ENCODE data around the gene DQX1.
"Not testable (repeated sequence)": the region's sequence is repeated elsewhere in the genome, so short reads cannot be mapped to it uniquely, and the experiment has no call there.

Gene DQX1

DNA sequence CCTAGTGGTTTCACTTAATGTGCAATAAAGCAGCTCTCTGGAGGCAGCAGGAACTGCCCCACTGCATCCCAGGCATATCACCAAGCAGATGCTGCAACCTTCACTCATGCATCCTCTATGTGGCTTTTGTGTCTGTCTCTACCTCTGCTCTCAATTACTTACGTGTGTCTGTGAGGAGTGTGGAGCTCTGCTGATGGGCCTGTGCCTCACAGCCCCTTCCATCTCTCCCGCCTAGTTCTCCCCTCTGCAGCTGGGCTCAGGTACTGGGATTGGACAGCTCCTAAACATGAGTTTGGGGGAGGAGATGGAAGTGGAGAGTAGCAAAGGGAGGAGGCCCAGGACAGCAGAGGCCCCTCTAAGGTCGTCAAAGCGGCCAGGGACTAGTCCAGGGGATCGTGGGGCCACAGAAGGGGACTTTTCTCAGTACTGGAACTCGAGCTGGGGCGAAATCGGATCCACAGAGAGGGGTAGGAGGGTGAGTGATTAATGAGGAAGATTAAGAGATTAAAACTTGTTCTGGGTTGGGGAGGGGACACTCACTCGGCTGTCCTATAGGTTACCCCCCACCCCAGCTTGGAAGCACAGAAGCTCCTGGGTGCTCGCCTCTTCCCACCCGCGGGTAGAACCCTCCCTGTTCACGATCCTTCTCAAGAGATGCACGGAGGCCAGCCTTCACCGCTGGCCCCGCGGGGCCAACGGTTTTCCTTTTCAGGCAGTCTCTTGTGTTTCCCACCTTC lies 24.5 kb downstream of the DQX1 start:
- no peak overlapping the region for H3K4me3 ChIP-seq (ENCODE audit: low read depth, low read length)
- DNase-seq (ENCODE audit: low read depth): no peak

DNA sequence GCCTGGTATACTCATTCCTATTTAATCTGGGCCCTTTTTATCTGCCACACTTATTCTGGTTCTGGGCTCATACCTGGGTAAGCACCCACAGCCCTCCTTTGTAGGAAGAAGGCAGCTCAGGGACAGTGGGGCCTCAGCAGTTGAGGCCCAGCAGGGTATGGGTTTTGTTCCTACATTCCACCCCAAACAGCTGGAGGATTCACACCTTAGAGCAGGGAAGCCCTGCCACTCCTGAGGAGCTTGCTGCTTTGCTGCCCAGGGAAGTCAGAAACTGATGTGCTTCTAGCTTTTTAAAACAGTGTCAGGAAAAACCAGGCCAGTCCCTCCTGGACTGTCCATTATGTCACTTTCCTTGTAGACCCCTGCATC lies 25.5 kb downstream of the DQX1 start:
- no peak for DNase-seq (ENCODE audit: low read depth)
- H3K4me3 ChIP-seq (ENCODE audit: low read depth, low read length): no peak overlapping the region

- DNase-seq (ENCODE audit: low read depth): no peak
Observed at GRCh38 chr2:74499940-74500577, 26.0 kb downstream of the DQX1 start.

DNA sequence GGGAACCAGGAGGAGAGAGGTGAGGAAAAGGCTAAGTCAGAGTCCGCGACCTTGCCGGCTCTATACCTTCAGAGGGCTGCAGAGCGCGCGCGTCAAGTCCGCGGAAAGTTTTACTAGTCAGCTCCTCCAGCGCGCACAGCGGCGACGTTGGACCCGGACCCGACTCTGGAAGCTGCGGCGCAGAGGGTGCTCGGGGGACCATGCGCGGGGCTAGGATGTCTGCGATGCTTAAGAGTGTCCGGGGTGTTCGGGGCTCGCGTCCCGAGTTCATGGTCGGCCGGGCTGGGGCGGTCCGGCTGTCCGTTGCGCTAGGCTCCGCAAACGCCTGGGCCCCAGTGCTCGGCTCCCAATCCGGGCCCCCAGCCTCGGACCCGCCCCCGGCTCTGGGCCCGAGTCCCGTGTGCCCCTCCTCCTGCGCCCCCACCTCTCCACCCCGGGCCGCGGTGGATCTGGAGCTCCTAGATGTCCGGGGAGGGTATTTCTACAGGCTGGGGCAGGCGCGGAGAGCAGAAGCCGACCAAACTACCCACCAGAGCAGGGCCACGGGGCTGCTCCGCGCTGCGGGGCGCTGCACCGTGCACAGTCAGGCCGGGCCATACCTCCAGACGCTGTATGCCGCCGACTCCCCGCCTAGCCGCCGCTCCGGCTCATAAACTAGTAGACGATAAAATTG lies 26.6 kb downstream of the DQX1 start, which contains the start of gene LBX2:
TSS of gene LBX2 (minus strand) at position 337 of the 673 bp plus-strand sequence. CDS start at position 271, 66 bp downstream.
- DNase-seq (ENCODE audit: low read depth): no peak
- H3K4me3 ChIP-seq (ENCODE audit: low read depth, low read length): peak within 1 kb of the TSS; percentile 41

More at GRCh38 chr2:74499940-74500577, 26.0 kb downstream of the DQX1 start:
- H3K4me3 ChIP-seq (ENCODE audit: low read depth, low read length): peak overlapping the region; percentile 41

DNA sequence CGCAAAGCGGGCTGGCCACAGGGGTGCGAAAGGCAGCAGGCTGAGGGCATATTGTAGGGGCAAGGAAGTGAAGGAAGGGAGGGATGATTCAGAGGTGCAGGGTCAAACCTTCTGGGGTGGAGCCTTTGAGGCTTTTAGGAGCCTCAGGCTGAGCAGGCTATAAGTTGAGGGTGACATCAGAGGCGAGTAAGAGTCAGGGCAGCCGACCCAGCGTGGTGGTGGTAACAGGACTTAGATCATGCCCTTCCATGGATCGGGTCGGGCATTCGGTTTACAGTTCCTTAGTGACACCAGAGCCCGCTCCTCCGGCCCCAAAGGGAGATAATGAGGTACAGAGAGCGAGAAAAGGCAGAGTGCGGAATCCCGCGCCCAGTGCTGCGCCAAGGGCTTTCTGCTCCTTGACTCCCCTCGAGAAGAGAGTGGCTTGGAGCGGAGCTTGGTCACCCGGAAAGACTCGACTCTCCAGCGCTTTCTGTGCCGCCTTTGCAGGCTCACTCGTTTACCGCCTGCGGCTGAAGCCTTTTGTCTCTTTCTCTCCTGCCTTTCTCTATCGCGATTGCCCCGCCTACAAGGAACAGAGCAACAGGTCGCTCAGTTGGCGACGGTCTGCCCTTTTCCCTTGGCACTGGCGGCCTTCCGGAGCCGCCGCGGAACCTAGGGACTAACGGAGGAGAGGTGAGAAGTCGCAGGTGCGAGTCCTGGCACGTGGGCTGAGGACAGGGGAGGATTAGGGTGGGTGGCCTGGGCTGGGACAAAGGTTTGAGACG lies 27.3 kb downstream of the DQX1 start:
- H3K4me3 ChIP-seq (ENCODE audit: low read depth, low read length): peak overlapping the region; percentile 41
- no peak for DNase-seq (ENCODE audit: low read depth)

DNA sequence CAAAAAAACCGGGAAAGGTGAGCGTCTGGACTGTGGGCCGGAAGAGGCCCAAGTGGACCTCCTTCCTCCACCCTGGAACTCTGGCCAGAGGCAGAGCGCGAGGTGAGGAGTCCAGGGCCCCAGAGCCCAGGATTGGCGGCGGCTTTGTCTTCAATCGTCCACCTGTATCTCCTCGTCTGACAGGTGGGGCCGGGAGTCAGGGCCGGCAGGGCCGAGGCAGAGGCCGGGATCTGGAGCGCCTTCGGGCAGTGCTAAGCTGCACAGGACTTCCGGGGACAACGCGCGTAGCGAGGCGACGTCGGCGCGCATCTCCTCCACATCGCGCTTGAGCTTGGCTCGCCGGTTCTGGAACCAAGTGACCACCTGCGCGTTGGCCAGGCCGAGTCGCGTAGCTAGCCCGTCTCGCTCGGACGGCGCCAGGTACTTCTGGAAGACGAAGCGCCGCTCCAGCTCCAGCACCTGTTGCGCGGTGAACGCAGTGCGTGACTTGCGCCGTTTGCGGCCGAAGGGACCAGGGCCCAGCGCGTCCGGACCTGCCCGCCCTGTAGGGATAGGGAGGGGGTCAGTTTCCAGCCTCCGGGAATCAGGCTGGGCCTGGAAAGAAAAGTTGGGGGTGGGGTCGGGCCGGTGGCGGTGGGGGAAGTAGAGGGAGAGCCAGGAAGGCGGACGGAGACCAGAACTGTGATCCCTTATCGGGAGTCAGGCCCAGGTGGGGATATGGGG lies 28.1 kb downstream of the DQX1 start:
- DNase-seq (ENCODE audit: low read depth): no peak
- peak overlapping the region; percentile 41 for H3K4me3 ChIP-seq (ENCODE audit: low read depth, low read length)

DNA sequence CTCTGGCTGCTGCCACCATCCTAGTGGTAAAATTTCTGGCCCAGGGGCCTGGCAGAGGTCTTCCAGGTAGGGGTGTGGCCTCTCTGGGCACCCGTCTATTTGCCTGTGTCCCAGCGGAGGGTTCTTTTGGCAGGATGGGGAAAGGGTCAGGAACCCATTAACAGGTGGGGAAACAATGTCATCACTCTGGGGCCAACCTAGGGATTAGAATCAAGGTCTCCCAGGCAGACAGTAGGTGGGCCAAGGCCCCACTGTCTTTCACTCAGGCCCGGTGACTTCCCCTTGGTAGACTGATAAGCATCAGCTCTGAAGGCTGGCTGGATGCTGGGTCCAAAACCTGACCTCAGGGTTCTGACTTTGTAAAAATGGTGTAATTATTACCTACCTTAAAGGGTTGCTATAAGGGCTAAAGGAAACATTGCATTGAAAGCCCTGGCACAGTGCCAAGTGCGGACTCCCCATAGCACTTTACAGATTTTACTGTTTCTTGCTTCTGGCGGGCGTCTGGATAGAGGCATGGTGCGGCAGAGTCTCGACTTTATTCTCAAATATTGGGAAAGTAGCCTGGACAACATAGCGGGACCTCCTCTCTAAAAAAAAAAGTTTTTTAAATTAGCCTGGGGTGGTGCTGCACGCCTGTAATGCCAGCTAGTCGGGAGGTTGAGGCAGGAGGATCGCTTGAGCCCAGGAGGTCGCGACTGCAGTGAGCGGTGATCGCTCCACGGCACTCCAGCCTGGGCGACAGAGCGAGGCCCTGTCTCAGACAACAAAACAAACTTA lies 28.8 kb downstream of the DQX1 start:
- H3K4me3 ChIP-seq (ENCODE audit: low read depth, low read length): no peak overlapping the region
- DNase-seq (ENCODE audit: low read depth): no peak

DNA sequence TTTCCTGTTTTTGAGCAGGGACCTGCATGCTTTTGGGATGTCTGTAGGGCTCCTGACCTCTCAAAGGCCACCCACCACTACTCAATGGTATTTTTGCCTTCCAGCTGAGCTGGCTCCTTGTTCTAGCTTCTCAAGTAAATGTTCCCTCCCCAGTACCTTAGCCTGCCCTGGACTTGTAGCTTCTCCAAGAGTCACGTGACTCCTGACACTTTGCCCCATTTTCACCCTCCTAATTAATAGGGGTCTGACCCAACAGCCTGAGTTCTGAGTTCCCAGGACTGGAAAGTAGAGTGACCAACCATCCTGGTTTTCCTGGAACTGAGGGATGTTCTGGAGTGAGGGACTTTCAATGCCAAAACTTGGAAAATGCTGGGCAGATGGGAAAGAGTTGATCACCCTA lies 30.6 kb downstream of the DQX1 start:
- DNase-seq (ENCODE audit: low read depth): no peak
- H3K4me3 ChIP-seq (ENCODE audit: low read depth, low read length): no peak overlapping the region

- no peak overlapping the region for H3K4me3 ChIP-seq (ENCODE audit: low read depth, low read length)
- no peak for DNase-seq (ENCODE audit: low read depth)
Observed at GRCh38 chr2:74493546-74493945, 32.5 kb downstream of the DQX1 start.

- no peak for DNase-seq (ENCODE audit: low read depth)
- H3K4me3 ChIP-seq (ENCODE audit: low read depth, low read length): no peak overlapping the region
Observed at GRCh38 chr2:74491648-74492544, 34.1 kb downstream of the DQX1 start.

GRCh38 chr2:74489906-74490305 lies 36.1 kb downstream of the DQX1 start:
- no peak overlapping the region for H3K4me3 ChIP-seq (ENCODE audit: low read depth, low read length)
- no peak for DNase-seq (ENCODE audit: low read depth)

- DNase-seq (ENCODE audit: low read depth): no peak
- H3K4me3 ChIP-seq (ENCODE audit: low read depth, low read length): no peak overlapping the region
Observed at GRCh38 chr2:74488643-74489481, 37.2 kb downstream of the DQX1 start.

DNA sequence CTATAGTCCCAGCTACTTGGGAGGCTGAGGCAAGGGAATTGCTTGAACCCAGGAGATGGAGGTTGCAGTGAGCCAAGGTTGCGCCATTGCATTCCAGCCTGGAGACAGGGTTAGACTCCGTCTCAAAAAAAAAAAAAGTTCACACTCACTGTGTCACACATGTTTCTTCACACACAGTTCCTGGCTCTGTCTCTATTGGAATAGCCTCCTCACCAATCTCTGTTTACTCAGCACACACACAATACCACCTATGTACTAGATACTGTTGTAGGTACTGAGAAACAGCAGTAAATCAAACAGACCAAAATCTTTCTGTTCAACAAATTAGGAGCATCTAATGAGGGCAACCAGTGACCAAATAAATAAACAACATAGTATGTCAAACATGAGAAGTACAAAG lies 39.9 kb downstream of the DQX1 start:
- no peak for DNase-seq (ENCODE audit: low read depth)
- H3K4me3 ChIP-seq (ENCODE audit: low read depth, low read length): no peak overlapping the region

DNA sequence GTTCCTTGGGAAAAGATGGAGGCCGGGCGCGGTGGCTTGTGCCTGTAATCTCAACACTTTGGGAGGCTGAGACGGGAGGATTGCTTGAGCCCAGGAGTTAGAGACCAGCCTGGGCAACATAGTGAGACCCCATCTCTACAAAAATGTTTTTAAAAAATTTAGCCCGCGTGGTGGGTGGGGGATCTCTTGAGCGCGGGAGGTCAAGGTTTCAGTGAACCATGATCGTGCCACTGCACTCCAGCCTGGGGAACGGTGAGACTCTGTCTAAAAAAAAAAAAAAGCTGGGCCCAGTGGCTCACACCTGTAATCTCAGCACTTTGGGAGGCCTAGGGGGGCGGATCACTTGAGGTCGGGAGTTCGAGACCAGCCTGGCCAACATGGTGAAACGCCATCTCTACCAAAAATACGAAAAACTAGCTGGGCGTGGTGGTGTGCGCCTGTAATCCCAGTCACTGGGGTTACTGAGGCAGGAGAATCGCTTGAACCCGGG lies 42.3 kb downstream of the DQX1 start:
- not testable (repeated sequence) for DNase-seq (ENCODE audit: low read depth)
- peak overlapping the region; percentile 90 for H3K4me3 ChIP-seq (ENCODE audit: low read depth, low read length)

DNA sequence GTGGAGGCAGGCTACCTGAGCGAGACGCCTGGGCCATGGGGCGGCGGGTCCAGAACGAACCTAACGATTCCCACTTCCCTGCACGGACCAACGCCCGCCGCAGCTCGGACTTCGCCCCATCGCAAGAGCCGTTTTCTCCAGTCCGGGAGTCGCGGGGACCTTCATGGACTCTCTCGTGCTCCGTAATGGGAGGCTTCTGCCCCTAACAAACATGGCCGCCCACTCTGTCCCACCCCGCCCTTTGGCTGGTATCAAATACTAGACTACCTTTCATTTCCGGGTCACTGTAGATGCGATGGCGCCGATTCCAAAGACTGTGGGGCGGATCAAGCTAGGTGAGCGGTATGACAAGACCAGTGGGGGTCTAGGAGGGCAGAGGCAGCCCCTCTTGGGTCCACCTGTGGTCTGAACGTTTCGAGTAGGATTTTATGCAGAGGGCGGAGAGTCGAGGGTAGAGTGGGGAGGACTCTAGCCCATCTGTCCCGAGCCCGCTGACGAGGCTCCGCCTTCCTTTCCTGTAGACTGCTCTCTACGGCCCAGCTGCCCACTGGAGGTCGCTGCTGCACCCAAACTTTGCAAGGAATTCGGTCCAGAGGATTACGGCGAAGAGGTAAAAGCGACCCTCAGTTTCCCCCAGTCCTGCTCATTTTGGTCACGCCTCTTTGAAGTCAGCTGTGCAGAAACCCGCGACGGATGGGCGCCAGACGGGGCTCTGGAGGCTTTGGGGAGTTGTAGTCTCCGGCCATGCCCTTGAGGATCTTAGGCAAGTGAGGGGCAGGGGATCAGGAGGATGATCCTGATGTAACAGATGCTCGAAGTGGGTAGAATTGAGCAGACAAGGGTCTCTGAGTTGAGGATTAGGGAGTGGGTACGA lies 43.0 kb downstream of the DQX1 start, which contains the start of the genes CCDC142 and TTC31:
TSS of gene CCDC142 (minus strand) at position 198 of the 874 bp plus-strand sequence. CDS start at position 37, 161 bp downstream.
TSS of gene TTC31 (plus strand) at position 281 of the 874 bp plus-strand sequence. CDS start at position 296, 15 bp downstream.
- peak within 1 kb of the TSS; percentile 90 for H3K4me3 ChIP-seq (ENCODE audit: low read depth, low read length)

More for the DNA sequence above, 43.0 kb downstream of the DQX1 start, which contains the start of the genes CCDC142 and TTC31:
- peak; percentile 75 for DNase-seq (ENCODE audit: low read depth)
